Measurements from ENCODE around the gene ACSL6.

Gene ACSL6

GRCh38 chr5:132044207-132044606, 32.7 kb upstream of the ACSL6 start:
- no peak for DNase-seq

DNA sequence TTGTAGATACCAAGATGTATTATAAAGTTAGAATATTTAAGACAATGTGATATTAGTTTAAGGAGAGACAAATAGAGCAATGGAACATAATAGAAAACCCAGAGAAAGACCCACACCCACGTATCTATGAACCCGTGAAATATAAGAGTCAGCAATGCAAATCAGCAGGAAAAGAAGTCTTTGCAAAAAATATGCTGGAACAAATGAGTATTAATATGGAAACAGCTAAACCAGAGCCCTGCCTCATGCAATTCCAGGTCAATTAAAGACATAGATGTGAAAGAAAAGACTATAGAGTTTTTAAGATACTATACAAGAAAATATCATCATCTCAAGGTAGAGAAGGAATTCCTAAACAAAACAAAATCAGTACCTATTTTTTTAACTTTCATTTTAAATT, 25.9 kb upstream of the ACSL6 start:
- no peak for DNase-seq

- no peak for DNase-seq
Observed at GRCh38 chr5:132033122-132033521, 21.7 kb upstream of the ACSL6 start.

DNA sequence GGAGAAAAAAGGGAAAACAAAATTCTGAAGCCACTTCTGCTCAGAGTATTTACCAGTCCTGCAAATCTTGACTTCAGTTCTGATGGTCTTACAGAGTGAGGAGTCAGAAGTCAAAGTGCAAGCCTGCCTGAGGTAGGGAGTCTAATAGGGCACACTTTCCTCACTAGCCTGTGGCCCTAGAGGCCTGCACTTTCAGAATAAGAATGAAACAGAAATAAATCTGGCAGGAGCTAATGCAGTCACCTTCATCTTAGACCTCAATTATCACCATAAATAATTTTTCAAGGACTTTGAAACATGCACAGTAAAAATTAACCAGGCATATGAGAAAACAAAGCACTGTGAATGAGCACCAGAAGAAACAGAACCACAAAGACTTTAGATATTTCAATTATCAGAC, 20.7 kb upstream of the ACSL6 start:
- no peak for DNase-seq

DNA sequence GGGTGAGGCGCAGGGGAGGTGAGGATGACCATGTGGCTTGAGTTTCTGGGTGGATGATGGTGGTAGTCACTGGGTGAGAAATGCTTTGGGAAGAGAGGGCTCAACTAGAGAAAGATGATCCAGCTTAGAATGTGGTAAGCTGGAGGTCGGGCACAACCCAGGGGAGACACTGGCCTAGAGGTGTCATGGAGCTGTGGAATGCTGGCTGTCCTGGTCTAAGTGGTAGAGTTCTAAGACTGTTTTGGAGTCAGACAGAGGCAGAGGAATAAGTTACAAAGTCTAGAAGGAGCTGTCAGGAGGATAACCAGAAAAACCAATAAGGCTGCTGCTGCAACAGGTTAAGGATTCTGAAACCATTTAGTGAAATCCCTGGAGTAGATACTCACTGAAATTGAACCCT, 19.2 kb upstream of the ACSL6 start:
- DNase-seq, result no peak

DNA sequence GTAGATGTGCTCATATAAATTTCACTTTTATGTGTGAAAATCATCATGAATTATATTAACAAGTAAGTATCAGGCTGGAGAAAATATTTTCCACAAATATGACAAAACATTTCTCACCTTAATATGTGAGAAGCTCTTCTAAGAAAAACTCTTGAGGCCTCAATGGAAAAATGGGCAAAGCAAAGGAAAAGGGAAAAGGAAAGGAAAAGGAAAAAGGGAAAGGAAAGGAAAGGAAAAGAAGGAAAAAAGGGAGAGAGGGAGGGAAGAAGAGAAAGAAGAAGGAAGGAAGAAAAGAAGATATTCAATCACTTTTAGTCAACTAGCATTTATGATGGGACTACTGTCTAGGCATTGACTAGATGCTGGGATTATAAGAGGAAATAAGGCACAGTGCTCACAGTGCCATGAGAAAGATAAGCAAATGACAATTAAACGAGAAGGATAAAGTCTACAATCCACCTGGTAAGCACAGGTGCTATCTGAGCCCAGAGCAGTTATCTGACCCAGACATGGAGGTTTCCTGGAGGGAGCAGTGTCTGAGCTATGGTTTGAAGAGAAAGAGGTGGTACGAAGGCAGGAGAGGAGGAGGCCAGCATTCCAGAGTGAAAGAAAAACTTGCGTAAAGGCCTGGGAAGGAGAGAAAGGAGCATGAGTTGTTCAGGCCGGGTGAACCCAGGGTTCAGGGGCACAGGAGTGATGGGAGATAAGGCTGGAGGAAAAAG, 18.3 kb upstream of the ACSL6 start:
- no peak for DNase-seq

- DNase-seq, result no peak
Observed at GRCh38 chr5:132027027-132027426, 15.6 kb upstream of the ACSL6 start.

GRCh38 chr5:132026516-132027008, 15.1 kb upstream of the ACSL6 start:
- DNase-seq, result no peak

DNA sequence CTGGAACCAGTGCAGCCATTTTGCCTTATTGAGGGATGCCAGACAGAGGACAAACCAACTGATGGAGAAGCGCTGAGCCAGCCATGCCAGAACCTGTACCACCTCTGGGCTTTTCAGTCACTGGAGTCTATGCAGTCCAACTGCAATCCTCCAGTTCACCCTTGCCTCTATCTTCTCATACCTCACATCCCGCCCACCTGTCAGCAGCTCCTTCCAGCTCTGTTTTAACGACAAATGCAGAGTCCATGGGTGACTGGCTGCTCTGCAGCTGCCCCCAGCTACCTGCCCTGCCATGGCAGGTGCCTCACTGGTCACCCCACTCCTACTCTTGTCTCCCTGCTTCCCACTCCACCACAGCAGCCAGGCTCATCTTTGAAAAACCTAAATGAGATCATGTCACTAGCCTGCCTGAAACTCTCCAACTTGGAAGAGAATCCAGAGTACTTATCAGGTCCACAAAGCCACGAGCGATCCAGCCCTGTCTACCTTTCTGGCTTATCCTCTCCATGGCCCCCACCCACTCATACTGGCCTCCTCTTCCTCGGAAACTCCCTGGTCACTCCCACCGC, 14.0 kb upstream of the ACSL6 start:
- no peak for DNase-seq

DNA sequence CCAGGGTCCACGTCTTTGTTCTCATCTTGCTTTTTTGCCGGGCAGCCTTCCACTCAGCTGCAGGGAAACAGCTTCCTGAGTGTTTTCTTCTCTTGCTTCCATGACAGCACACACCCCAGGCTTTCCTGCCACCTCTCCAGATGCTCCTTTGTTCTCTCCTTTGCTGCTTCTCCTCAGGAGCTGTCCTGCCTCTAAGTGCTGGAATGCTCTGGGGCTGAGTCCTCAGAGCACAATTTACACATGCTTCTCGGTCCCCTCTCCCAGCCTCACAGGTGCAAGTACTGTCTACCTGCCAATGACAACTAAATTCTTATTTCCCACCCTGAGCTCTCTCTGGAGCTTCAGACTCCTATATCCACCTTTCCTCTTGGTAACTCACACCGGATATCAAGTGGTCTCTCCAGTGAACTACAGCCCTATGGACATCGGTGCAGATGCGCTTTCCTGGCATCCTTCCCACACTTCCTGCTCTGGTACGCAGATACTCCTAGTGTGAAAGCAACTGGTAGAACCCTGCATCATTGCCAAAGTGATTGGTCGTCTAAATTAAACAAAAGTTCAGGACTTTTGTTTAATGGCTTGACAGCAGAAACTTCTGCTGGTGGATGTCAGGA, 13.4 kb upstream of the ACSL6 start:
- no peak for DNase-seq

DNA sequence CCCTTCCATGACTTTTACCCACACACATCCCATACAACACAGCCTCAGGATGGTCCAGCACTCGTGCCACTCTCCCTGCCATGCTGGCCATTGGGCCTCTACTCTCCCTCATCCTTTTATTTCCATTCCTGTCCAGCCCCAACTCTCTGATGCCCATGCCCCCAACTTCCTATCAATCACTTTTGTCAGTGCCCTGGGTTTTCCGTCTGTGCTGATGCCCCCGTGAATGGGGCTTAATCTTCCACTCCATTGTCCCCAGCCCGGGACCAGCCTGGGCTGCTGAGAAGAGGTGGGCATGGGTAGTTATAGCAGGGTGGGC, 12.6 kb upstream of the ACSL6 start:
- no peak for DNase-seq

DNA sequence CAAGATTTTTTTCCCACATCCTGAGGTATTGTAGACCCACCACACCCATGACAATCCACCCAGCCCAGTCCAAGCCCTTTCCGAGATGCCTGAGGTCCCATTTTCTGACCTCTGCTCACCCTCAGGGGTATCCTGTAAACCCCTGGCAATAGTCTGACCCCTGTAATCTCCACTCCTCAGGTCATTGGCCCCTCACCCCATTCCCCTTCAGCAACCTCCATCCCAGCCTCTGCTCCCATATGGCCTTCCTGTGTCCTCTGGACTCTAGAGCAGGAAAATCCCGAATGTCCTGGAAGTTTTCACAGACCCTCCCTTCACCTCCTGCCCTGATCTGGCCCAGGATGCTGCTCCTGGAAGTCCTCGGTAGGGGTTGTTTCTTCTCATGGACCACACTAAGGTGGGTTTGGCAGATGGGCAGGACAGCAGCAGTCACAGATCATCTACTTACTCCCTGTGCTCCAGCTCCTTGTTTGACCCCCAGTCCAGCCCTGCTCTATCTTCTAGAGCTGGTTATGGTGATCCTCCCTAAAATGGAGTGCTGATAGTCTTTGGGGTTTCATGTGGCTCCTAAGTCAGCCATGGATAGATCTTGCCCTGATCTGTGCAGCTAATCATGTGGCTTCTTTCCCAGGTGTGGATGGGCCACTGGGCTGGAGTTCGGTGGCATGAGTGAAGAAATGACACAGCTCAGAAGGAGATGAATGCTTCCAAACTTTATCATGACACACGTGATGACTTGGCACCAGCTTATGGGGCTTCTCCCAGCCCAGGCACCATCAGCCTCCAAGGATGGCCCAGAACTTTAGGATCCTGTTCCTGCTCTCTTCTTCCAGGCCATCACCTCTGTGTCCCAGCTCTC, 12.0 kb upstream of the ACSL6 start:
- DNase-seq, result no peak

DNA sequence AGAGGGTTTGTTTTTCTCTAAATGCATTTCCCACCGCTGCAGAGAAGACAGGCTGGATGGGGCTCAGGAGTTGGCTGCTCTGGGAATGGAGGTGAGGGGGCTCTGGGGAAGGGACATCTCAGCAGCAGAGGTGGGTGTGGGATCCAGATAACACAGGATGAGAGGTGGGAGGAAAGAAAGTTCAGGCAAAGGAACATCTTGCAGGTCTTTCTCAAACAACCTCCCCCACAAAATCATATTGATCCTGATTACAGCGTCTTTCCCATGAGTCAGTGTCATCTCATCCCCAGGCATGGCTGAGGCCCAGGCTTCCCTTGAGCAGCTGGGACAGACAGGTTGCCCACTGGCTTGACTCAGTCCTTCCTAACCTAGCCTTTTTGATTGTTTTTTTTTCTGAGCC, 11.3 kb upstream of the ACSL6 start:
- no peak for DNase-seq

DNA sequence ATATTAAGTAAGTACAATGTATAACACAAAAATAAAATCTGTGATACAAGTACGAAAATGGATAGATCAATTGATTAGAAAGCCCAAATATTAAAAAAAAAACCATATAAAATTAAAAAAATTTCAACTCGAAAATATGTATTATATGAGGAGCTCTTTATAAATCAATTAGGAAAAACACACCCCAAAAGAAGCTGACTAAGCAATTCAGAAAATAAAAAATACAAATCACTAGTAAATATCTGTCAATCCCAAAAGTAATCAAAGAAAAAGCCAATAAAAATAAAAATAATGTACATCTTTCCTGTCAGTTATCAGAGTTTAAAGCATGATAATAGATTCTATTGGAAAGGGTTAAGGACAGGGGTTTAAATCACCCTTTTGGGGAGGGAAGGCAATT, 10.2 kb upstream of the ACSL6 start:
- DNase-seq, result no peak

DNA sequence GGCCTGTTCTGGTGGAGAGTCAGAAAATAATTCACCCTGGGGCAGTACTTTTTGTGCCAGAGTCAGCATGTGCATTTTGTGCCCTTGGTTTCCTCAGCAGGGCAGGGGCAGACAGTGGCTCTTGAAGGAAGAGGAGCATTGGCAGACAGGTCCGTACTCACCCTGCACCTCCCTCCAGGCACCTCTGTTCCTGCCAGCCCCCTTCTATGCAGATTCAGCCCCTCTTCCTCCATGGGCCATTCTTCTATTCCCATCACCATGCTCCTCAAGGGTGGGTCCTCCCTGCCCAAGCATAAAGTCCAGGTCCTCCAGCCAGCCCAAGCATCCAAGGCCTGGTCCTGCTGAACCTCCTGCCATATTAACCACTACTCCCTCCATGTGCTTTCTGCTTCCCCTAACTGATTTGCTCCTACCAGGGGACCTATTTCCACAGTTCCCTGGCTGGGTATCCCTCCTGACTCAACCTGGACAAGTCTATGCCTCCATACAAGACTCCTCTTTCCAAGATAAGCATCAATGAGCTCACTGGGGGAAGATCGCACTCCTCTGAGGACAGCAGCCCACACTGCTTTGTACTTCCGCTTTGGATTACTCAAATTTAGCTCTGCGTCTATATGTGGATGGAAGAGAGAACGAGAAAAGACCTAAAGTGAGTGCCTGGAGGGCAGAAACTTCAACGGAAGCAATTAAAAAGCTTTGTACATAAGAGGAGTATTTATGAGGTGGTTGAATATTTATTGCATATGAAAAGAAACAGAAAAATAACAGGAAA, 9.3 kb upstream of the ACSL6 start:
- DNase-seq, result no peak

DNA sequence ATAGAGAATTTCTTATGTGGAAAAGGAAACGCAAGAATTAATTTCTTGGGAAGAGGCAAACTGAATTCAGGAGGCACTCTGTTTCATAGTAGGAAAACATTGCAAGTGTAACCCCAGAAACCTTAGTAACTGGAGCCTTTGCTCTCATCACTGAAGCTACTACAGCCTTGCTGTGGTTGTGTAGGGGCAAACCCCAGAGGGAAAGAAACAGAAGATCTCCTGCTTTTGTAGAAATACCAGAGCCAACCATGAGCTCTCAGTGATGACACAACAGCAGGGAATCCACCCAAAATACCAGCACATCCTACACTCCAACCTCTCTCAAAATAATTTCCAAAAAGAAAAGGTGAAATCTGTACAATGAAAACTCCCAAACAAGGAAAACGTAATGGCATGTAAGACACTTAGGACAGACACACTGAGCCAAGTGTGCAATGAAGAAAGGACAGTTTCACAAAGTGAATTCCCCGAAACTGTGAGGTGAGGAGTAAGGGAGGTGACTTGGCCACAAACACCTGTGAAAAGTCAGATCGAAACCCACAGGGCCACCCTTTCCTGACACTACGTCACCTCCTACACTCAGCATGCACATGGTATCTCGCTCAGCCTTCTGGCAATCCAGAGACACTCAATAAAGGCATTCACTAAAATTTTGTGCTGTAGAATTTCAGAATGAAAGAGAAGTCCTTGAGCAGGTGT, 8.5 kb upstream of the ACSL6 start:
- DNase-seq, result no peak

GRCh38 chr5:132019337-132019736, 7.9 kb upstream of the ACSL6 start:
- no peak for DNase-seq

GRCh38 chr5:132017738-132018625, 6.5 kb upstream of the ACSL6 start:
- no peak for DNase-seq

DNA sequence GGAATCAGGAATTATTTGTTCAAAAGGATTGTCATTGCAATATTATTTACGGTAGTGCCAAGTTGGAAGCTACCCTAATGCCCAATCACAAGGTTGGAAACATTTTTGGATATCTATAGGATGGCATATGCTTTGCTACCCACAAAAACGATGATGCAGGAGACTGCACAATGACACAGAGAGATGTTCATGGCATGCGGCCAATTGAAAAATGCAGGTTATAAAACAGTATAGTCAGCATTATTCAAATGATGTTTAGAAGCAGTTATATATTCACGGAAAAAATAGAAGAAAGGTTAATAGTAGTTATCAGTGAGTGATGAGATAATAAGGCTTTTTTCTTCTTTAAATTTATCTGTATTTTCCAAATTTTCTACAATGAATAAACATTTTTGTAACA, 5.9 kb upstream of the ACSL6 start:
- DNase-seq, result no peak

DNA sequence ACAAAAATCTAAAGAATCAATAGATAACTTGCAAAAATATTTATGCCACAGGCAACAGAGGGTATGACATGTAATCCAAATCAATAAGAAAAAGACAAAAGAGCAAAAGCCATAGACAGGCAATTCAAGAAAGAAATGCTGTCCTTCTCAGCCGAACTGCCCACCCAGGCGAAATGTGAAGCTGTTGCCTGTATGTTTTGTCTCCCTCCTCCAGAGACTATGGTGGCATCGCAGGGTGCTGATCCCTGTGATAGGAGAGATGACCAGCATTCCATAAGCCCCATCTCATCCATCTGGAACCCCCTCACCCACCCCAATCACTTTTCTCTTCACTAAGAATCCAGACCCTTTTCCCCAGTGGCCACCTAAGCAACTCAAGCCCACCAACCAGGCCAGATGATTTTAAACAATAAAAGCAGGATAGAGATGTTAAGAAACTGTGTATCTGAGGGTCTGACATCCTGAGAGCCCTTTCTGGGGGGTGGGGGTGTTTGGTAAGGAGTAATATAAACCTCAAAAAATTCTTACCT, 5.3 kb upstream of the ACSL6 start:
- no peak for DNase-seq

GRCh38 chr5:132013711-132014110, 2.3 kb upstream of the ACSL6 start:
- no peak for DNase-seq

Data from cortex of kidney (tissue), 1 donor.